GM19035 (cell line): ENCODE measurements around the gene SSBP3.

Experiments used
- ATAC-seq: cut with Tn5 transposase; IDR thresholded peaks from one replicate; pipeline ENCODE4 v1.9.1; 2021; ENCODE audit not compliant: unreplicated experiment

The SSBP3 gene

DNA sequence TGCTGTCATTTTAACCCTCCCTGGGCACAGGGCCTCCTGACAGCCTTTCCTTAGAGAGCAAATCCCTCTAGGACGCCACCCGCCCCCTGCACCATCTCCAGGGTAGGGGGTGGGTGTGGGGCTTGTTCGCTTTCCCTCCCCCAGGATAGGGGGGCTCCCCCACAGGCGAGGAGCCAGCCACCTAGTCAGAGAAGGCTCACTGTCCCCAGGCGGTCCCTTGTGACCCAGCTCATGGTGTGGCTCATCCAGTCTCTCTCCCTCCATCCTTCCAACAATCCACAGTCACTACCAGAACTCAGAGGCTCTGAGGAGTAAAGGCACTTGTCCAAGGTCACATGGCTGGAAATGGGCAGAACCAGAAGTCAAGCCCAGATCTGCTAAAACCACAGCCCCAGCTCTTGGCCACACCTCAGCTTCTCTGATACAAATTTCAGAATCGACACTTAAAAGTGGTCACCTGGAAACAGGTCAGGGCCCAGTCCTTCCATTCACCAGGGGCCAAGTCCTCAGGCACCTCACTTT is 116.4 kb downstream of the SSBP3 start:
- no peak for ATAC-seq

DNA sequence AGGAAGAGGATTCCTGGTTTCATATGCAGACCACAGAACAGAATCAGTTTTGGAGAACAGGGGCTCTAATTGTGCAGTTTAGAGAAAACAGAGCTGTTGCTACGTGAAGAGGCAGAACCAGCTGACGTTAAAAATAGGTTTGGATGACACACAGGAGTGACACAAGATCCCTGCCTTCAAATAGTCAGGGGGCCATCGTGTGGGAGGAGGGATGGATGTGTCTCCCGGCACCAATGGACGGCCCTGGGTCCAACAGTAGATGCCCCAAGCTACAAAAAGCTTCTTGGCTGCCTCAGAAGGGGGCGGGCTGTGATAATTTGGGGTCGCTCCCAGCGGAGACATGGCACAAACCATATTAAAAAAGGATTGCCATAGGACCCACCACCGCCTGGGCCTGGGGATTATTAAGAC is 118.4 kb downstream of the SSBP3 start:
- no peak for ATAC-seq

DNA sequence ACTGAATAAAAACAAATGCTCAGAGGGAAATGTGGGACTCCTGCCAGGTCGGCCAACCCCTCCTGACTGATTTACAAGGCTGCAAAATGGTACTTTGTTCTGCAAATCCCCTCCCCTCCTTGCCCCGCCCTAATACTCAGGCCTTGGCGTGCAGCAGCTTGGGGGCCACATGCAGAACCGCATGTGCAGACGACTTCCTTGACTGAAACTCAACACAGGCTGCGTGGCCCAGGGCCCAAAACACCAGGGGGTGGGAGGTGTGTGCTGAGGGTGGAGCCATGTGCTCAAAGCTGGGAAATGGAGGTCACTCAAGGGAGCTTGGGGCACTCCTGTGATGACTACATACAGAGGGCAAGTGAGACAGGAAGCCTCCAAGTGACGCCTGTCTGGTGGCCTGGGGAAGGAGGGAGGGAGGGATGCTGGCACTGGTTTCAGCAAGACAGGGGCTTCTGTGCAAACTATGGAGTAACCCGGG is 119.0 kb downstream of the SSBP3 start:
- no peak for ATAC-seq

DNA sequence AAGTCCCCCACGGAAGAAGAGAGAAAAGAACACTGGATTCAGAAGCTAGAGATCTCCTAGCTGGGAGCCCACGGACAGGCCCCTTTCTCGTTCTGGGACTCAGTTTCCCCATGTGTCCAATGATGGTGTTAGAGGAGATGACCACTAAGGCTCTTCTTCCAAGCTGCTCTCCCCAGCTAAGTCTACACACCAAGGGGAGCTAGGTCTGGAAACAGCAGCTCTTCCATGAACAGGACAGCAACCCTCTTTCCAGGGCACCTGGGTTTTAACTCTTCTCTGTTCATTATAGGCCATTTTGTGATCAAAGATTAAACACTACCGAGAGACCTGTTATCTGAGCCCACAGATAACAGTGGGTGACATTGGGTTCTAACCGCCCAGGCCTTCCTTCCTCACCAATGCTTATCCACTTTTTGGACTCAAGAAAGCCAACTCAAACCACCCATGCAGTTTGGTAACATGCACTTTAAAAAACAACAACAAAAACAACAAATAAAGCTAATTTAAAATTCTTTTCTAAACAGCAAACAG is 120.3 kb downstream of the SSBP3 start:
- ATAC-seq = no peak

DNA sequence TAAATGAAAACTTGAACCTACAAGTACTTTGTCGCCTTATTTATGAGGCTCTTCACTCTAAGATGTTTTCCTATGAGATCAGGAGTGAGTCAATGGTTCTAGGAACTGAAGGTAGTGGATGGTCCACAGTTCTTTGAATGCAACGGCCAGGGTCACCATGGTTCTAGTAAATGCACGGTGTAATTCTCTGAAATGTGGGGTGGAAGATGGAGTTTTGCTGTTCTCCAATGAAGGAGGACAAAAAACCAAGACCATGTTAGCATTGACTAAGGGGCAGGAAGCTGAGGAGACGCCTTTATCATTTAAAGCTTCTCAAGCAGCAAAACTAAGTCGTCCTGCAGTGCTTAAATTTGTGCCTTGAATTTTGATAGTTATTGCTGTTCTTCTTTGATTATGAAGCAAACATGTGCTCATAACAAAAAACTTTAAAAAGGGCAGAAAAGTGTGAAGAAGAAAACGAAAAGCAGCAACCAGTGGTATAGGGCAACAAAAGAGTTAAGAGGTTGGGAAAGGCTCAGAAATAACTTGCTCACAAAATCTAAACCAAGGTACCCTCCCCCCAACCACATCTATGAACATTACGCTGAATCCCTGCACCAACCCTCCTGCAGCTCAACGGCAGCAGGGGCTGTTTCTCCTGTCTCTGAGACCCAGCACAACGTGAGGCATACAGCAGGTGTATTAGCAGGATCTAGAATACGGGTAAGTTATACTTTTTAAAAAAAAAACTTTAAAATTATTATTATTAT is 121.2 kb downstream of the SSBP3 start:
- no peak for ATAC-seq

DNA sequence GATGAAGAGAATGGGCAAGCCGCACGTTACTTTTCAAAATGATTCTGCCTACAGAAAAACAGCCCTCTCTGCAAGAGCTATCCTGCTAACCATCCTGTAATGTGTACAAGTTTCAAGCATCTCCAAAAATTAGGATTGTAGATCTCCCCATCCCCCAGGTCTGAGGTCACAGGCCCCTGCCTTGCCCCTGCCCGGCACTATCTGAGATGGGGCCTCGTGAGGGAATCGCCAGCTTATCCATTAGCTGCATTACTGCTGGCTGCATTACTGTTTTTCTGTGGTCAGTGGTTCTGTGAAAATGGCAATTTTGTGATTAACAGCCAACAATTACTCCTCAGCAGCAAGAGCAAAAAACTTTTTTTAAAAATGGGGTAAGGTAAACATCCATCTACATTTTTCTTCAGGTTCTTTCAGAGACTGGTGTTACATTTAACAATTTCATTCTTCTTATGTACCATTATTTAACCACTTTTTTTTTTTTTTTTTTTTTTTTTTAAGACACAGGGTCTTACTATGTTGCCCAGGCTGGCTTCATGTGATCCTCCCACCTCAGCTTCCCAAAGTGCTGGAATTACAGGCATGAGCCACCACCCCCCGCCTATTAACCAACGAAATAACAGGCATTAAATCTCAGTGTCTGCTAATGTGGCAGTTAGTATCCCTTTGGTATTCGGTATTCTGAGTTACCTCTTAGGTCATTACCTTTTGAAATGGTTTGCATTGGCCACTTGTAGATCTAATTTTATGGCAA is 122.4 kb downstream of the SSBP3 start:
- no peak for ATAC-seq

DNA sequence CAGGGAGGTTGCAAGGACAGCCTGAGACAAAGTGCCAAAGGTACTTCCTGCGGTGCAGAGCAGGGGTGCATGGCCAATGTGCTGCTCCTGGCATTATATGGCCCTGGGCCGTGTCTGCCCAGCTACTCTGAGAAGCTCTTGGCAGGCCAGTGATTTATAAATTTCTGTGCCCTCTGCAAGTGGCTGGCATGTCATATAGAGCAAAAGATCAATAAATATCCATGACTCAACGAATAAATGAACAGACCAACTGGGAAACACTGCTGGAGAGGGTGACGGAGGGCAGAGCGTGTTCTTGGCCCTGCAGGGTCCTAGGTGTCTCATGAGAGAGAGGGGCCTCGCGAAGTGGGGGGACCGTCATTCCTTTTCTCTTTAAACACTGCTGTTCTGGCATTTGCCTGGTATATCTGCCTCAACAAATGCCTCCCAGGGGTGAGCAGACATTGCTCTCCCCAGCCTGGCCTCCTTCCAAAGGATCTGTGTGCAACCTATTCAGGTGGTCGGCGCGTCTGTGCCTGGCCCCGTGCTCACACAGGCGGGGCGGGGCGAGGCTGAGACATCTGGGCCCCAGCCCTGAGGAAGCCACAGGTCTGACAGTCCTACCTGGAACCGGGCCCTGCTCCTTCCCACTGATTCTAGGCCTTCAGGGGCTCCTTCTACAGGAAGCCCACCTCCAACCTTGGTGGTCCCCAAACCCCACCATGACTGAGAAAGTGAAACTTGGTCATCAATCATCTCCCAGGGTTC is 123.9 kb downstream of the SSBP3 start:
- no peak for ATAC-seq

DNA sequence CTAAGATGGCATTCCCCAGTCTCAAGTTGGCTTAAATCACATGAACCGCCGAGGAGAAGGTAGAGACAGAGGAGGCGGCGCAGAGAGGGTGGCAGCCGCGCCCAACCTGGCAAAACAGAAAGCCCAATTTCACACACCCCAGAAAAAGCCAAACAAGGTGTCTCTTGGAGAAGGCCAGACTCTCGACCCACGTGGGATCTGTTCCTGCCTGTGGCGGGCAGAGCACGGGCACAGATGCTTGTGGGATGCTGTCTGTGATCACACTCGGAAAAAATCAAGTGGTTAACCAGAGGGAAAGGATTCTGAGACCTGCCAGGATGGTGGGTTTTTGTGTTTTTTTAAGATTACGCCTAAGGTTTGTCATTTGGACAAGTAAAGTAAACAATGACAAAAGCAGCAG is 125.5 kb downstream of the SSBP3 start:
- no peak for ATAC-seq

DNA sequence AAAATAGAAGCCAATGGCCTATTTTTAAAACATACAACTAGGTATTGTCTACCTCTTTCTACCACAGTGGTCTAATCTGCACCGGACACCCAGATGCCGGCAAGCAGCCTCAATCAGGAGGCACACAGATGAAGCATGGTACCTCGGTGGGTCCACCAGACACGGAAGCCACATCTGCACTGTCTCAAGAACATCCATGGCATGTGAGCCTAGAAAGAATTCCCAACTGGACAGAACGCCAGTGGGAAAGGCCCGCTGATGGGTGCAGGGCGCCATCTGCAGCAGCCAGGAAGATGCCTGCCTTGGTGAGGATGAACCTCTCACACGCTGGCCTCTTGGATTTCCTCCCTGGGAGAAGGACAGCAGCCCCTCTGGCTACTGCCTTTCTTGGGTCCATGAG is 126.7 kb downstream of the SSBP3 start:
- no peak for ATAC-seq

DNA sequence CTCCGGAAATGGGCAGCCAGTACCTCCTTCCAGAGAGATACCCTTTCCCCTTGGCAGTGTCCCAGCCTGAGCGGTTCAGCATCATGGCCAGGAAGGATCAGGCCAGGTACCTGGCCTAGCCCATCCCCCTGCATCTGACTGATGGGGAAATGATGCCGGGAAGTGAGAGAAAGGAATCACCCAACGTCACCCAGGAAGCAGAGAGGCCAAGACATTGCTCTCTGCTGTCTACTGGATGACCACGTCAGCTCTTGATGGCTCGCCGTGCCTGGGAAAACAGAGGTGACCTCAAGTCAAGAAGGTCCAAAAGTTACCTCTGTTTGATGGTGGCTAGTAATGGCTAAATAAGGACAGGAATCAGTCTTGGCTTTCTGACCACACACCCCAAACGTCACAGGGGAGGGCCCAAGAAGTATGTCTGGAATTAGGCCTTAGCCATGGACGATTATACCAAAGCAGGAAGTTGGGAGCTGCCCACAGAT is 127.2 kb downstream of the SSBP3 start:
- ATAC-seq = no peak

DNA sequence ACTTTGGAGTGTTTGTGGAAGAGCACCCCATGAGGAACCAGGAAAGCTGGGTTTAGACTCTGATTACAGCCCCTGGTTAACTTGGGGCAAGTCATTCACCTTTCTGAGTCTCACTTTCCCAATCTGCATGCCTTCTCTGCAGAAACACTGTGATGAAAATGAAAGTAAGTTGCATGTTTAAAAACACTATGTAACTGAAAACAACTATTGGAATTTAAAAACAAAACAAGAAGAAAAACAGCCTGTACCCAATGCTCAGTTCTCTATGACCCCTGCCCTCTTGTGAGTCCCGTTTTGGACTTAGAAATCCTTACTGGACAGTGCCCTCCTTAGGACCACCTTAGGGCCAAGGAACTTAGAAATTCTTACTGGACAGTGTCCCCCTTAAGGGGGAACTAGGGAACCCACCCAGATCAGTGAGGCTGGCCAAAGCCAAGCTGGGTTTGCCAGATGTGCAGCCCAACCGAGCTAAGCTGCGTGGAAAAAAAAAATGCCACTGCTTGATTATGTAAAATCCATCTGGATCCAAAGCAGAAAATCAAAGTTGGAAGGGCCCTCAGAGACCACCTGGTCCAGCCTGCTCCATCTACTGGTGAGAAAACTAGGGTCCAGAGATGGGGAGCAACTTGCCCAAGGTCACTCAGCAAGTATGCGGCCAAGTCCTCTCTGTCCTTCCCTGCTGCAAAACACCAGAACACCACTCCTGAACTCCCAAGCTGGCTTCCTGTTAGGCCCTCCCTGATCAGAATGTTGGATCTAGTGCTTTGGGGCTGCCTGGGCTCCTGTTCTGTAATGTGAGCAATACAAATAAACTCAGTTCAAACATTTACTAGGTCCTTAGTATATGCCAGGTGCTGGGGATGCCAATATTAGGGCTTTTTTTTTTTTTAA is 128.5 kb downstream of the SSBP3 start:
- no peak for ATAC-seq

DNA sequence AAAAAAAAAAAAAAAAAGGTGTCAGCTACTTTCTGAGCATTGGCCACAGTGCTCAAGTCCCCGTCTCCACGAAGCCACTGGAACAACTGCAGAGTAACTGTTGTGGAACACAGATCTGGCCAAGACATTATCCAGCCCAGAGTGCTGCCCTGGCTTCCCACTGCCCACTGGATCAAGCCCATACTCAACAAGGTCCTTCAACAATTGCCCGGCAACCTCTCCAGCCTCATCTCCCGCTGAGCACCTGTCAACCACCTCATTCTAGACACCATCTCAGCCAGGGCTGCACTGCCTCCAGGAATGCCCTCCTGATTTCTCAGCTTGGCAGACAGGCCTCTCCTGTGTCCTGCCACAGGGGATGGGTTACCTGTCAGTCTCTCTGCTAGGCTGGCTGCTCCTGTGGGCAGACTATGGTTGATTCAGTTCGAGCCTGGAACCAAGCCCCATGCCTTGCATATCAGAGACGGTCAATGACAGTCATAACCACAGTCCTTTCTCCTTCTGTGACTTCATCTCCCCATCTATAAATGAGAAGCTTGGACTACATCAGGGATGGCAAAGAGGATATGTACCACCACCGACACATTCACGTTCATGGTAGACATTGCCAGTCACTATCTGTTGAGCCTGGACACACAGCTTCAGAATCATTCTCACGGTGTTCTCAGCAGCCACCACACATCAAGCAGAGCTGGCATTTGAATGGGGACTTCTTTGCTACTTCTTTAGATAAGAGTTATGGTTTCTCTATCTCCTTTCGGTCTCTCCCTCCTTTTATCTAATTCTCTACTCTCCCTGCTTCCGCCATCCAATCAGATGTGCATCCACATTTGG is 129.4 kb downstream of the SSBP3 start:
- ATAC-seq = no peak

DNA sequence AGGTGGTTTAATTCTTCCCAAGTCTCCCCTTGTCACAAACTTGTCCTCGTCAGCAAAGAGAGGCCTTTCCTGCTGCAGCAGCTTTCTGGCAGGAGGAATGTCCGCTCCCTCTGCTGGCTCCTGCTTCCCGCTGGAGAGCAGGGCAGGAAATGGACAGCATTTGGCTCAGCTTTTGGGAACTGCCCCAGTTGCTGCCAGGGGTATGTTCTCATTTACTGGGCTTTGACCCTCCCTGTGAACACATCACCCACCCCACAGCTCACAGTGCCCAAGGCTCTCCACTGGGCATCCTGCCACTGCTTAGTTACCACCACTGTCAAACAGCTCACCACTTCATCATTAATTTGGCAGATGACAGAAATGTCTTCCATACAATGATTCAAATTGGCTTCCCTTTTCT is 130.8 kb downstream of the SSBP3 start:
- ATAC-seq = no peak

DNA sequence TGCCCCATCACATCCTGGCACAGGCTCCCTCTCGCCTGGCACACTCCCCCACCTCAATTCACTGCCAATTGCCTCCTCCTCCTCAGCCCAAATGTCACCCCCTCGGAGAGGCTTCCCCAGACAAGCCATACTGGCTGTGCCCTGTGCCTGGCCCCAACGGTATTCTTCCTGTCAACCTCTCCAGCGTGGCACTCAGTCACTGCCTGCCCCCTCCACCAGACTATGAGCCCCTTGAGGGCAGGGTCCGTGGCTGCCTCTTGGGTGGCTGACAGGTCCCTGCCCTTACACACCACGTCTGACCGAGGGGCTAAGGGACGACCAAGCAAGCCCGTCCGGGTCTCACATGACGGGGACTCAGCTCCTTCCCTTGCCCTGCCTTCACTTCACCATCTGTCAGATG is 131.3 kb downstream of the SSBP3 start:
- no peak for ATAC-seq

DNA sequence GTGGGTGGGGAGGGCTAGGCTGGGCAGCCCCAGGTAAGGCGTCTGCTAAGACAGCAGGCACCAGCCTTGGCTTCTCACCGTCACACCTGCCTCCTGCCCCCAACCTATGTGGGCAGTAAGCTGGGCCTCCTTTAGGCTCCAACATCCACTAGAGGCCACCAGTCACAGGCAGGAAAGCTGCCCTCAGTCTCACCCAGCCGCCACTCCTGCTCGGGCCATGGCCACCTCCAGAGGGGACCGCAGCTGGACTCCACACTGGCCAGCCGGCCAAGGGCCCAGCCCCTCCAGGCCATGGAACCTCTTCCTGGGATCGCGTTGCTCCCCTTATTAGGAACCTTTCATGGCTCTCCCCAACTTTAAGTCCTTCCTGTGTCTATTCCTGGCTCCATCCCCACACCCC is 131.7 kb downstream of the SSBP3 start:
- no peak for ATAC-seq

DNA sequence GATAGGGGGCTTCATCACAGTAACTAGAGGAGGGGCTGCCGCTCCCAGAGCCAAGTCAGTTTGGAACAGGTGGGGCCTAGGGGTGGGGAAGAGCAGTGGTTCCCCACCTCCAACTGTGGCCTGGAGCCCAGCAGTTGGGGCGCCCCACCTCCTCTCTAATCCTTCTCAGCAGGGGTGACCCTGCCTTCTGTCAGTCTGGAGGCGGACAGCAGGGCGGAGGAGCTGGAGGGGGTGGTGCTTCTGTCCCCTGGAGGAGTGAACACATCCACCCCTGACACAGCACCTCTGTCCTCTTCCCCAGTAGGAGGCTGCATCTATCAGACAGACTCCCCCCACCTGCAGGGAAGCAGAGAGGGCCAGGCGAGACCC is 132.4 kb downstream of the SSBP3 start:
- ATAC-seq = no peak

DNA sequence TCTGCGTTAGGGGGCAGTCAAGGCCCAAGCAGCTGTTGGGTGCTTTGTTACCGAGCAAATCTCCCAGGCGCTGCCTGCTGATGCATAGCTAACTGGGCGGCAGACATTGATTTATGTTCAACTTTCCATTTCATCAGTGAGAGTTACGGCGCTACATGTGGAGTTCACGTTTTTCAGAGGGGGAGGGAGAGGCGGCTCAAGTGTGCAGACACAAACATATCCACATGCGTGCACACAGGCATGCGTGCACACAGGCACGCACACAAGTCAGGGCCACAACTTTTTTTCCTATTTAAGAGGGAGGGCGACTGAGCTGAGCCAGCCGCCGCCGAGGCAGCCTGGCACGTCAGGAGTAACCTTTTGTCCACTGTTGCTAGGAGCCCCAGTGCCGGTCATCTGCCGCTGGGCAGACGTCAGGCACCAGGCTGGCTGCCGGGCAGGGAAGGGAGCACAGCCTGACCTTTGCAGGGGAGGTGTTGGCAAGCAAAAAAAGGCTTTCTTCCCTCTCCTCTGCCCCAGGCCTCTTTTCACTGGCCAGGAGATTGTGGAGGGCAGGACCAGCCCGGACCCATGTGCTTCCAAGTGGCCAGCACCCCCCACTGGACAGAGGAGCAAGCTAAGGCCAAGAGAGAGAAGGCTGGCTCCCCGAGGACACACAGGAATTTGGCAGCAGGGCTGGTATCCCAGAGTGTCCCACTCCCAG is 133.0 kb downstream of the SSBP3 start:
- ATAC-seq = no peak

DNA sequence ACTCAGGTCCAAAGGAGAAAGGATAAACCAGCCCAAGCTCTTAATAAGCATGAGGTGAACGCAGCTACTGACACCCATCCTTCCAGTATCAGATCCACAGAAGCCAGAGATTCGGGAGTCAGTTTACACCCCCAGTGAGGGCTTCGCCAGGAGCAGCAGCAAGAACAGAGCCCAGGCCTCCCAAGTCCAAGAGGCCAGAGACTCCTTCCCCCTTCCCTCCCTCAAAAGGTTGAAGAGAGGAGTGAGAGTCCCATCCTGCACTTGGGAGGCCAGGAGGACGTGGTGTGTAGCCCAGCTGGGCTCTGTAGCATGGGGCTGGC is 133.5 kb downstream of the SSBP3 start:
- ATAC-seq = no peak

DNA sequence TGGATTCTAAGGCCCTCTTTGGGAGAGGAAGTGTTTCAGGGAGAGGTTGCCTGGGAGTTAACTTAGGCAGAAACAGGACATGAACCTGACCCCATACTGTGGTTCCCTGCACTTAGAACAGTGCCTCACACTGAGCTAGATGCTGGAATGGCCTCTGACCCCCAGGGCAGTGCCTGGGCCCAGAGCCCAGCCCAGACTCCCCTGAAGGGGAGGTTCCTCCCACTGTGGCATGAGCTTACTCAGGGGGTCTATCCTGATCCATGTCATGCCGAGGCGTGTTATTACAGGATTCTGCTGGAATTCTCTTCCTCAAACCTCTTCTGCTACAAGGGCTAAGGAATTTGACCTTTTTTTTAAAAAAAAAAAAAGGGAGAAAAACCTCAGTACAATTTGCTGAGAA is 134.1 kb downstream of the SSBP3 start:
- no peak for ATAC-seq
